HT-29 (cell line): Measurements from ENCODE around the gene OR10H2. TPM values are rescaled to one million over a fixed set of nuclear protein-coding genes. Genes with fewer than 3 reads are reported as not detected.
"Not testable (repeated sequence)": the region's sequence is repeated elsewhere in the genome, so short reads cannot be mapped to it uniquely, and the experiment has no call there.

Experiments used
- DNase-seq: peaks from one replicate; pipeline ENCODE4 v3.0.0-alpha.2; 2015; ENCODE audit warnings: low spot score
- total RNA-seq: library from RNA; depleted of rRNA; stranded (reverse); fragments of >200 nt; shearing (Covaris generic); gene quantifications from 2 replicates; pipeline ENCODE4 v1.2.3, GENCODE V29; 2014; rRNA removed

The OR10H2 gene
- total RNA-seq, 1 experiment from 2014 or later: not detected

DNA sequence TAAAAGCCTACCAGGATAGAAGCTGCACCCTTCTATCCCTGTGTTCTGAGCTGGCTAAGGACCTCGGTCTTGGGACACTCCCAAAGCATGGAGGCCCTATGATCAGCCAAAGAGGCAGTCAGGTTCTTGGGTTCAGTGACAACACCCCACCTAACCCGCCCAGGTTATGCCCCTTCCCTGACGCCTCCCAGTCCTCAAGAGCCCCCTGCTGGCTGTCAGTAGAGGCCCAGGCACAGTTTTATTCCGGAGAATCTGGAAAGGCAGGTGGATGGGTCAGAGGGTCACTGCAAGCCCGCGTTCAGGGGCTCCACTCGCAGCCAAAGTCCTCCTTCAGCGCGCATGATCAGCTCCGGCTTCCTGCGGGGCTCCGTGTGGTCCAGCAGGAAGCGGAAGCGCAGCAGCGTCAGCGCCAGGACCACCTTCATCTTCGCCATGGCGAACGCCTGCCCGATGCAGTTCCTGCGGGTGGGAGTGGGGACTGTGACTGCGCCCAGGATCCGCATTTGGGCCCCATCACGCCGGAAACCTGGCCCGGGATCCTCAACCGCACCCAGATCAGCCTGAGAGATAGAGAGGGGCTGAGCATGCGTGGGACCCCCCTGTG is 32.2 kb downstream of the OR10H2 start:
- peak; percentile 10 for DNase-seq

DNA sequence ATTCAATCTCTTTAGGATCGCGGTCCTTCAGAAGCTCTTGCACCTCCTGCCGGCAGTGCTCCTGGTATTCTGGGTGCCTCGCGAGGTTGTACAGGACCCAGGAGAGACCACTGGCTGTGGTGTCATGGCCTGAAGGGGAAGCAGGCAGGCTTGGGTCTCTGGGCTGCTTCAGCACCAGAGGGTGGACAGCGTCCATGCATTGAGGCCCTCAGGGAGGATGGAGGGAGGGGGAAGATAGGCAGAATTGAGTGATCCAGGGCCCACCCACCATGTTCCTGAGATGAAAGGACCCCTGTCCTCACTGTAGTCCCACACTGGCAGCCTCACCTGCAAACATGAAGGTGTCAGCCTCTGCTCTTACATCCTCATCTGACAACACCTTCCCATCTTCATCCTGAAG is 41.8 kb downstream of the OR10H2 start:
- DNase-seq: no peak

DNA sequence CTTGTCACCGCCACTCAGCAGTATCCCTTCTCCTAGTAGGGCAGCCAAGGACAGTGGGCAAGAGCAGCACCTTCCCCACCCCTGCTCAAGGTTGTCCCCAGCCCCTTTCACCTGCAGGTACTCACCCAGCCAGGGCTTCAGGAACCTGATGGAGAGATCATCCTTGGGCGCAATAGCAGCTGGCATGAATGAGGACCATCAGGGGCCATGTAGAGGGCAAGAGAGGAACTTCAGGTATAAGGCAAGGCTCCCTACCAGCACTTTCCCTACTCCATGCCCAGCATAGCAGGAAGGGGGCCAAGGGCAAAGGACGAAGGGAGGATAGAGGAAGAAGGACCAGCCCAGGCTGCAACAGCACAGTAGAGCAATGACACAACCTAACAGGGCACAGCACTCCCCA is 46.3 kb downstream of the OR10H2 start:
- DNase-seq: not testable (repeated sequence)

DNA sequence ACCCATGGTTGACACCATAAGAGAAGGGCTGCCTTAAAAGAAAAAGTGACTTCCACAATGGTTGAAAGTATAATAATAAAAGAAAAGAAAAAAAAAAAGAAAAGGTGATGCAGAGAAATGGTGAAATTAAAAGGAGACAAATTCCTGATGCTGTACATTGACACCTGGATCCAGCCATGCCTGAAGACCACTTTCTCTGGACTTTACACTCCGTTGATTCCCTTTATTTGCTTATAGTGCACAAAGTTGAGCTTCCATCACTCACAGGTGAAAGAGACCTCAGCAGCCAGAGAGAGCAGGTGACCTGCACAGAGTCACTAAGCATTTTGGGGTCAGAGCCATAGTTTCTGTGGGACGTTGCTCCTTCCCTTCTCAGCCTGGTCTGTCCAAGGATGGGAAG is 47.4 kb downstream of the OR10H2 start:
- DNase-seq: no peak

DNA sequence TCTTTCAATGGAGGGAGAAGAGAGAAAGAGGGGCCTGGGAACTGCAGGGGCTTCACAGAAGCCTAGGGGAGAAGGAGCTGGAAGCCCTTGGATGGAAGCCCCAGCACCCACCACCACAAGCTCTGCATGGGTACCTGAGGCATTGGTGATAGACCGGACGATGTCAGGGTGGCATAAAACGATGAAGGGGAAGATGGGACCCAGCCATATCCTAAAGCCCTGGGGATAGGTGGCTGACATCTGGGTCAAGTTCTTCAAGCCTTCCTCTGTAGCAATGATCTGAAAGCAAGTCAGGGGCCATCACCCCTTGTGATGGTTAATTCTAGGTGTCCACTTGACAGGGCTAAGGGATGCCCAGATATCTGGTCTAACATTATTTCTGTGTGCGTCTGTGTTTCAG is 48.4 kb downstream of the OR10H2 start:
- no peak for DNase-seq

DNA sequence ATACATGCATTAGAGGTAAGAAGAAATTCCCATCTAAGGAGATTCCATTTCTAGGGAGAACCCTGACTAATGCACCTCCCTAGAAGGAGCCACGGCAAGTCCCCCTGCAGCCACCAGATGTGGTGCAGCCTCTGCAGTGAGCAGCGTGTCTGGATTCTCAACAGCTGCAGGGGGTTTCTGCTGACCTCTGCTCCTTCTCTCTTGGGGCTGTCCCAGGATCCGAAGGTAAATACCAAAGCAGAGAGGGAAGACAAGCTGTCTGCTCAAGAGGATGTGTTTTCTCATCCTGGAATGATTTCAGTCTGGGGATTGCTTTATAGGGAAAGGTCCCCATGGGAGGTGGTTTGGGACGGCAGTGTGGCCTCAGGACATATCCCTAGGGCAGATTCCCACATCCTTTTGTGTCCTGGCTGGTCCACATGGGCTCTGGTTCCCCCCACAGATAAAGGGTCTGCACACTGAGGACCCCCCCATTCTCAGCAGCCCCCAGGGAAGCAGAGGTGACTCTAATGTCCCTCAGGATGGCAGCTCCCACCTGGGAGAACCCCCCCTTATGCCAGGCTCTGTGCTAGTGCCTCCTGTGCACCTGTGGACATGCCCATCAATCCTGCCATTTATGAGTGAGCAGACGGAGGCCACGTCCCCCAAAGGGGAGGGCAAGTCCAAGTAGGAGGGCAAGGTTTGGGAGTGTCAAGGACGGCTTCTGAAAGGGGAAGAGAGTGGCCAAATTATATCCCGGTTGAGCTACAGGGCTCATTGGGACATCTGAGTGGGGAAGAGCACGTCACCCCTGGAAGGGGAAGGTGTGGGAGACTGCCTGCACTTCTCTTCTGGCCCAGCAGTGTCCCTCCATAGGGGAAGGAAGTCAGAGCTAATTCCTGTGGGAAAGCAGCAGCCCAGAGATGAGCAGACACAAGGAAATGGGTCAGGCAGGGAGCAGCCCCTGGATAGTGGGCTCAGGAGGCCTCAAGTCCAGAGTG is 49.5 kb downstream of the OR10H2 start:
- no peak for DNase-seq

Other genes with a start within 250 kb of the OR10H2 start
- gene PGLYRP2, start 248.5 kb upstream of the OR10H2 start, total RNA-seq: not detected in 2 replicates
- gene CYP4F22, start 219.5 kb upstream of the OR10H2 start, total RNA-seq: not detected in 2 replicates
- gene CYP4F8, start 112.8 kb upstream of the OR10H2 start, total RNA-seq: not detected in 2 replicates
- 0.89 and 0.99 TPM in 2 replicates for gene CYP4F3, start 87.1 kb upstream of the OR10H2 start, total RNA-seq
- gene CYP4F12, start 54.9 kb upstream of the OR10H2 start, total RNA-seq: 6.9 and 12.2 TPM in 2 replicates
- gene OR10H3, start 10.0 kb downstream of the OR10H2 start, total RNA-seq: not detected in 2 replicates
- 0.18 TPM in 1 of 2 replicates, not detected in the other for gene OR10H5, start 59.6 kb downstream of the OR10H2 start, total RNA-seq
- not detected in 2 replicates for gene OR10H1, start 87.6 kb downstream of the OR10H2 start, total RNA-seq
- 0.18 TPM in 1 of 2 replicates, not detected in the other for gene CYP4F2, start 170.1 kb downstream of the OR10H2 start, total RNA-seq
- 0.29 and 0.58 TPM in 2 replicates for gene CYP4F11, start 206.5 kb downstream of the OR10H2 start, total RNA-seq
- gene OR10H4, start 221.0 kb downstream of the OR10H2 start, total RNA-seq: not detected in 2 replicates